CD1c-positive myeloid dendritic cell (primary cell): Measurements from ENCODE around the gene ZCCHC24.
"Not testable (repeated sequence)": the region's sequence is repeated elsewhere in the genome, so short reads cannot be mapped to it uniquely, and the experiment has no call there.

ENCODE experiments used
- DNase-seq: peaks from one replicate; pipeline ENCODE4 v3.0.0-alpha.2; 2016; ENCODE audit errors: extremely low spot score

ZCCHC24 gene

GRCh38 chr10:79346388-79347225, 98.8 kb downstream of the ZCCHC24 start:
- no peak for DNase-seq

- DNase-seq = no peak
These were observed 99.4 kb downstream of the ZCCHC24 start for GRCh38 chr10:79346012-79346340.

- DNase-seq = no peak
These were observed 100.0 kb downstream of the ZCCHC24 start for GRCh38 chr10:79345241-79346011.

GRCh38 chr10:79344502-79345195, 100.8 kb downstream of the ZCCHC24 start:
- DNase-seq = peak; percentile 56

GRCh38 chr10:79342811-79343561, 102.4 kb downstream of the ZCCHC24 start:
- no peak for DNase-seq

- no peak for DNase-seq
These were observed 103.1 kb downstream of the ZCCHC24 start for GRCh38 chr10:79342295-79342761.

GRCh38 chr10:79340646-79341244, 104.7 kb downstream of the ZCCHC24 start:
- no peak for DNase-seq

GRCh38 chr10:79339266-79339665, 106.2 kb downstream of the ZCCHC24 start:
- no peak for DNase-seq

GRCh38 chr10:79337783-79338469, 107.5 kb downstream of the ZCCHC24 start:
- not testable (repeated sequence) for DNase-seq

GRCh38 chr10:79336739-79337138, 108.7 kb downstream of the ZCCHC24 start:
- no peak for DNase-seq

GRCh38 chr10:79336276-79336675, 109.1 kb downstream of the ZCCHC24 start:
- DNase-seq = no peak

GRCh38 chr10:79335470-79336235, 109.8 kb downstream of the ZCCHC24 start:
- DNase-seq = no peak

- DNase-seq = no peak
These were observed 110.3 kb downstream of the ZCCHC24 start for GRCh38 chr10:79335094-79335469.

- no peak for DNase-seq
These were observed 110.9 kb downstream of the ZCCHC24 start for GRCh38 chr10:79334573-79334972.

- DNase-seq = no peak
These were observed 111.9 kb downstream of the ZCCHC24 start for GRCh38 chr10:79333513-79333912.

GRCh38 chr10:79332610-79333315, 112.7 kb downstream of the ZCCHC24 start:
- not testable (repeated sequence) for DNase-seq
